AG08396 (cell line): ENCODE results near the gene KLK3.
A peak's percentile ranks its signal among the peaks of the same experiment; 100 is the strongest.
"Not testable (repeated sequence)": the region's sequence is repeated elsewhere in the genome, so short reads cannot be mapped to it uniquely, and the experiment has no call there.

Experiments used
- DNase-seq: peaks from one replicate; pipeline ENCODE4 v3.0.0; 2012; ENCODE audit warnings: low spot score, mixed read lengths

The KLK3 gene

GRCh38 chr19:50861496-50862286 is 7.0 kb downstream of the KLK3 start:
- DNase-seq, result no peak

DNA sequence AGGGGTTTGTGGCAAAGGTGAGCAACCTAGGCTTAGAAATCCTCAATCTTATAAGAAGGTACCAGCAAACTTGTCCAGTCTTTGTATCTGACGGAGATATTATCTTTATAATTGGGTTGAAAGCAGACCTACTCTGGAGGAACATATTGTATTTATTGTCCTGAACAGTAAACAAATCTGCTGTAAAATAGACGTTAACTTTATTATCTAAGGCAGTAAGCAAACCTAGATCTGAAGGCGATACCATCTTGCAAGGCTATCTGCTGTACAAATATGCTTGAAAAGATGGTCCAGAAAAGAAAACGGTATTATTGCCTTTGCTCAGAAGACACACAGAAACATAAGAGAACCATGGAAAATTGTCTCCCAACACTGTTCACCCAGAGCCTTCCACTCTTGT is 14.8 kb downstream of the KLK3 start:
- DNase-seq, result no peak

DNA sequence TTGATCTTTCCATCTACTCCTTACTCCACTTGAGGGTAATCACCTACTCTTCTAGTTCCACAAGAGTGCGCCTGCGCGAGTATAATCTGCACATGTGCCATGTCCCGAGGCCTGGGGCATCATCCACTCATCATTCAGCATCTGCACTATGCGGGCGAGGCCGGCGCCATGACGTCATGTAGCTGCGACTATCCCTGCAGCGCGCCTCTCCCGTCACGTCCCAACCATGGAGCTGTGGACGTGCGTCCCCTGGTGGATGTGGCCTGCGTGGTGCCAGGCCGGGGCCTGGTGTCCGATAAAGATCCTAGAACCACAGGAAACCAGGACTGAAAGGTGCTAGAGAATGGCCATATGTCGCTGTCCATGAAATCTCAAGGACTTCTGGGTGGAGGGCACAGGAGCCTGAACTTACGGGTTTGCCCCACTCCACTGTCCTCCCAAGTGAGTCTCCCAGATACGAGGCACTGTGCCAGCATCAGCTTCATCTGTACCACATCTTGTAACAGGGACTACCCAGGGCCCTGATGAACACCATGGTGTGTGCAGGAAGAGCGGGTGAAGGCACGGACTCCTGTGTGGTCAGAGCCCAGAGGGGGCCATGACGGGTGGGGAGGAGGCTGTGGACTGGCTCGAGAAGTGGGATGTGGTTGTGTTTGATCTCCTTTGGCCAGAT is 15.8 kb downstream of the KLK3 start:
- DNase-seq, result no peak

GRCh38 chr19:50873056-50873455 is 18.3 kb downstream of the KLK3 start, which contains the start of gene KLK2:
KLK2 (plus strand) TSS chr19:50873439; CDS start chr19:50873474, 35 bp downstream.
- no peak for DNase-seq

- no peak for DNase-seq
Measured at GRCh38 chr19:50874211-50874610, 19.5 kb downstream of the KLK3 start.

DNA sequence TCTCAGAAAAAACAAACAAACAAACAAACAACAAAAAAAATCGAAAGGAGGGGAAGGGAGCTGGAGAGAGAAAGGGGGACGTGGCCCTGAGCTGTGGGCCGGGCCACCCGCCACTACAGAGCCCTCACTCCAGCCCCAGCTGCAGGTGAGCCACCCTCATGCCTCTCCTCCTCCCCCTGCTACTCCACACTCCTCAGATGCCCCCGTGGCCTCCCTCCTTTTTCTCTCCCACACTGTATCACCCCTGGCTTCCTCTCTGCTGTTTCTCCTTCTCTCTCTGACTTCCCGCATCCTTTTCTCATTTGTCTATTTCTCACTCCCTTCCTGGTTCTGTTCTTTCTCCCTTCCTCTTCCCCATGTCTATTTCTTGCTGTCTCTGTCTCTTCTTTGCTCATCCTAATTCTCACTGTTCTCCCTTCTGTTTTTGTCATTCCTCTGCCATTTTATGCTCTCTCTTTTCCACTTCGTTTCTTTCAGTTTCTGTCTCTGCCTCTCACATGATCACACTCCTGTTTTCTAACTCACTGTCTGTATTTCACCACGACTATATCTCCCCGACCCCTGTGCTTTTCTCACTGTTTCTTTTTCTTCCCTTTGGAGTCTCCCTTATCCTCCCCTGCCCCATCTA is 21.2 kb downstream of the KLK3 start:
- no peak for DNase-seq

GRCh38 chr19:50876456-50876855 is 21.7 kb downstream of the KLK3 start:
- DNase-seq, result no peak

DNA sequence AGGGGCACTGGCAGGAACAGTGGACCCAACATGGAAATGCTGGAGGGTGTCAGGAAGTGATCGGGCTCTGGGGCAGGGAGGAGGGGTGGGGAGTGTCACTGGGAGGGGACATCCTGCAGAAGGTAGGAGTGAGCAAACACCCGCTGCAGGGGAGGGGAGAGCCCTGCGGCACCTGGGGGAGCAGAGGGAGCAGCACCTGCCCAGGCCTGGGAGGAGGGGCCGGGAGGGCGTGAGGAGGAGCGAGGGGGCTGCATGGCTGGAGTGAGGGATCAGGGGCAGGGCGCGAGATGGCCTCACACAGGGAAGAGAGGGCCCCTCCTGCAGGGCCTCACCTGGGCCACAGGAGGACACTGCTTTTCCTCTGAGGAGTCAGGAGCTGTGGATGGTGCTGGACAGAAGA is 22.6 kb downstream of the KLK3 start:
- DNase-seq, result no peak

- DNase-seq, result no peak
Measured at GRCh38 chr19:50878851-50879250, 24.1 kb downstream of the KLK3 start.

DNA sequence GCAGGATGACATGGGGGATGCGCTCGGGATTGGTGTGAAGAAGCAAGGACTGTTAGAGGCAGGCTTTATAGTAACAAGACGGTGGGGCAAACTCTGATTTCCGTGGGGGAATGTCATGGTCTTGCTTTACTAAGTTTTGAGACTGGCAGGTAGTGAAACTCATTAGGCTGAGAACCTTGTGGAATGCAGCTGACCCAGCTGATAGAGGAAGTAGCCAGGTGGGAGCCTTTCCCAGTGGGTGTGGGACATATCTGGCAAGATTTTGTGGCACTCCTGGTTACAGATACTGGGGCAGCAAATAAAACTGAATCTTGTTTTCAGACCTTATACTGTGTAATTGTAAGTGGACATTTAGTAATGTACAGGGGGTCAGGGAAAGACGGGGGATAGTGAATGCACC is 25.5 kb downstream of the KLK3 start:
- DNase-seq, result no peak

DNA sequence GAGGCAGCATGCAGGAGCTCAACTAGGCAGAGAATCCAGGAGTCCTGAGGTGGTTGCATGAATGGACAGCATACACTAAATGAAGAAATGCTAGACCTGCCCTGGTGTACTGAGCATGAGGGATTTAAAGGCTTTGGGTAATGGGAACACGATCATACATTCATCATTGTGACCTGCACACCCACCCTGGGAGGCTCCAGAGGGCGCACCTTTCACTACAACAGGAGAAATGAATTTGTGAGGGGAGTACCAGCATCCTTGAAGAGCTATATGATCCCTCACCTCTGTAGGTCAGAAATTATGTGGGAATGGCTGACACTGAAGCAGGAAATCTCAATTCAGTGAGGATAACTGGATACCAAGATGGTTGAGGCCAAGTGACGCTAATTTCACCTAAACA is 27.5 kb downstream of the KLK3 start:
- no peak for DNase-seq

- DNase-seq, result no peak
Measured at GRCh38 chr19:50889638-50890037, 34.9 kb downstream of the KLK3 start.

DNA sequence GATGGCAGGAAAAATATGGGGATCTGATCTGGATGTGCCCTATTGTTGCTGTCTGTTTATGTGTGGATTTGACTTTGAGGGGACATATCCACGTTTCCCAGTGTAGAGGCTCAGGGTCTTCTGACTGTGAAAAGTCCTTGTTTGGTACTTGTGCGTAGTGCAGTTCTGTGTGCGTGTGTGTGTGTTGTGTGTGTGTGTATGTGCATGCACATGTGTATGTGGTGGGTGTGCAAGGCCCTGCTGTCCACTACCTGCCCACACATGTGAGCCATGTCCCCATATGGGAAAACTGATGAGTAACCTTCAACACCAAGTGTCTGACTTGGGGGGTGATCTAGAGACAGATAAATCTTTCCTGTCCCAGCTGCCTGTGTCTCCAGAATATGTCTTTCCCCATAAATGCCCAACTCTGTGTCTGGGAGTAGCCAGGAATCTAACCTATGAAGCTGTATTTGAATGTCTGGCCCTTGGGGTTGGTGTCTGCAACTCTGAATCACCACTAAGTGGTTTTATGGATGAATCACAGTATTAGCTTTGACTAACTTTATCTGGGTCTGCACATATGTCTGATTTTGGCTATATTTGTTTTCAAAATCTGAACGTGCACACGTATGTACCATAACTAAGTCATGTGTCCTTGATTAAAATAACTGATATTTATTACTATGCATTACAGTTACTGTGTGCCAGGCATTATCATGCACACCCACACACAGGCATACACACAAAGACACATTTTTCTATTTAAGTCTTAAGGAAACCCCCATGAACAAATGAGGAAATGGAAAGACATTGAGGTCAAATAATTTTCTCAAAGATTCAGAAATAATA is 35.9 kb downstream of the KLK3 start:
- no peak for DNase-seq

GRCh38 chr19:50891253-50891625 is 36.5 kb downstream of the KLK3 start:
- DNase-seq, result no peak

- DNase-seq, result no peak
Measured at GRCh38 chr19:50893047-50893736, 38.5 kb downstream of the KLK3 start.

DNA sequence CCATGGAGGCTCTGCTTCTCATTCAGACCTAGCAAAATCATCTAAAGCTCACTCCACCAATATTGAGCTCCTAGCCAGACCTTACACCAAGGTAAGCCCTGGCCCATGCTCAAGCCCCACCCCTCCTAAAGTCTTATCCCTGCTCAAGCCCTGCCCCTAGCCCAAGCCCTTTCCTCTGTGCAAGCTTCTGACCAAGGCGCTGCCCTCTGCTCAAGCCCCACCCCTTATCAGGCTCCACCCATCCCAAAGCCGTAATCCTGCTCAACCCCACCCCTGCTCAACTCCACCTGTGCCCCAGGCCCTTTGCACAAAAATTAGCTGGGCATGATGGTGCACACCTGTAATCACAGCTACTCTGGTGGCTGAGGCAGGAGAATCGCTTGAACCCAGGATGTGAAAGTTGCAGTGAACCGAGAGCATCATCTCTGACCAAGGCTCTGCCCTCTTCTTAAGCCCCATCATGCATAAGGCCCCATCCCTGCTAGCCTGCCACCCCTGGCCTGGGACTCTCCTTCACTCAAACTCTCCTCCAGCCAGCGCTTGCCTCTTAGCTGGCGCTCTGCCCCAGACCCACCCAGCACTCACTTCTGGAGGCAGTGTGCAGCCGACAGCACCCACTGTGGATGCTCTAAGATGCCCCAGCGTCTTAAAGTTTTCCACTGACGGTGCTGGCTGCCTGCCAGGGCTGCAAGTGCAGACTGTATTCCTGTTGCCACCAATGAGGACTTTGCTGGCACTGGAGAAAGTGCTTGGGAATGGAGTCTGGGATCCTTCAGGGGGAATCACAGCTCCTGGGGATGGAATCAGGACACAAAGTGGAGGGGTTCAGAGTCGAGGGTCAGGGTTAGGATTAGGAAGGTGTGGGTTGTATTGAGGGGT is 40.0 kb downstream of the KLK3 start:
- no peak for DNase-seq

GRCh38 chr19:50896089-50896590 is 41.4 kb downstream of the KLK3 start:
- not testable (repeated sequence) for DNase-seq

- DNase-seq, result peak; percentile 23
Measured at GRCh38 chr19:50896591-50897190, 42.0 kb downstream of the KLK3 start.

DNA sequence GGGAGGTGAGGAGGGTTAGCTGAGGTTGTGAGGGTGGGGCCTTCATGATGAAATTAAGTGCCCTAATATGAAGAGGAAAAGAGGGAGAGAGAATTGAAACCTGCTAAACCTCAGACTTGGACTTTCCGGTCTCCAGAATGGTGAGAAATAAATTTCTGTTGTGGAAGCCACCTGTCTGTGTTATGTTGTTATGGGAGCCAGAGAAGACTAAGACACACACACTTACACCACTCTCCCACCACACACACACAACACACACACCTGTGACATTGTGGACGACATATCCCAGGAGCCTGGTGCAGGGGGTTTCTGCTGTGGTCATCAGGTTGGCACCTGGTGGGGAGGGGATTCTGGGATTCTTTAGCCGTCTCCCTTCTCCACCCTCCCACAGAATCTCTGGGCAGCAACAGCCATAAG is 42.5 kb downstream of the KLK3 start:
- DNase-seq, result no peak

DNA sequence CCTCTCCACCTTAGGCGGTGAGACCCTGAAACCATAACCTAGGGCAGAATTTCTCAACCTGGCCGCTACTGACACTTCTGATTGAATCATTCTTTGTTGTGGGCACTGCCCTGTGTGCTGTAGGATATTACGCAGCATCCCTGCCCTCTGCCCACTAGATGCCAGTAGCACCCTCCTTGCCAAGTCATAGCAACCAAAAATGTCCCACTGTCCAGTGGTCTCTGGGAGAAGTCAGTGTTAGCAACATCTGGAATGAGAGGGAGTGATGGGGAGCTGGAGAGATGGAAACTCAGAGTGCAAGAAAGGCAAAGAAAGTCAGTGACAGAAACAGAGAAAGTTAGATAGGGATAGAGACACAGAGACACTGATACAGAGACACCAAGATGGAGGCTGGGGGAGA is 42.9 kb downstream of the KLK3 start:
- no peak for DNase-seq
